Measurements from ENCODE around the gene ZSCAN12. TPM values are rescaled to one million over a fixed set of nuclear protein-coding genes. Genes with fewer than 3 reads are reported as not detected.

ZSCAN12 gene
- total RNA-seq, 4 donors from 2014 or later, result 1.2 to 6.2 (median 3.5) TPM

- H3K4me1 ChIP-seq, result no peaks in the 10 kb centered on the region
- H3K27me3 ChIP-seq, result no peaks in the 10 kb centered on the region
- no peaks in the 10 kb centered on the region for H3K9me3 ChIP-seq
- intact Hi-C loops (cut with DNase I; ENCODE audit: low total_unique reads) (no loop called here), in situ Hi-C loops (cut with MboI; ENCODE audit: low pct_ligation_motif_present in 1 of 4, low pct_unique_long_range_greater_than_20kb in 1 of 4, low sequenced_read_pairs in 3 of 4) (no loop called here)
- DNase-seq, result no peak
- peaks cover 0 to 30% (median 13%) of the 10 kb centered on the region in 4 donors for H3K36me3 ChIP-seq
- no peak overlapping the region for H3K4me3 ChIP-seq
- no peak overlapping the region for H3K27ac ChIP-seq
- TF ChIP-seq POLR2A (IDR thresholded peaks at IDR 0.05) (no peak), POLR2AphosphoS5 (IDR thresholded peaks at IDR 0.05) (no peak), EP300 (IDR thresholded peaks at IDR 0.05; ENCODE audit: low read depth) (no peak), CTCF (IDR thresholded peaks at IDR 0.05) (no peak)
- WGBS, 2 donors (ENCODE audit: low coverage in 1 of 2), result 90 to 96% methylated on average over 6 to 8 of the region's 8 CpGs
These were observed 8.9 kb downstream of the ZSCAN12 start for GRCh38 chr6:28390688-28391087.

DNA sequence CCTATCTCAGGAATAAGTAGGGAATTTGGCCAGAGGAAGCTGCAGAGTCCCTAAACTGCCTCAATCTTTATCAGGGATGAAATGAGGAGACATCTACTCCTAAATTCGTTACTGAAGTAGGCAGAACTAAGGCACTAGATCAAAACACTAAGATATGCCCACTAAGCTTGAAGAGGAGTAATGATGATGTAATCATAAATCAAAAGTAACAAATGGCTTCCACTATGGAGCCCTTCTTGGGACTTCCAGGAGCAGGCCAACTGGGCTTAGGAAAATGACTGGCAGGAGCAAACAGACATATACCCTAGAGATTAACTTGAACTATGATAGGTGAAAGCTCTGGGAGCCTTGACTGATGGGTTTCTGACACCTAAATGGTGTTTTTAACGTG lies 15.4 kb downstream of the ZSCAN12 start:
- Histone ChIP-seq H3K36me3 (peaks cover 0 to 18% (median 9%) of the 10 kb centered on the region in 4 donors), H3K9me3 (no peaks in the 10 kb centered on the region), H3K4me1 (peaks cover 0 to 15% (median 5%) of the 10 kb centered on the region in 4 donors), H3K27me3 (no peaks in the 10 kb centered on the region), H3K4me3 (no peak overlapping the region), H3K27ac (peak overlapping the region in 3 of 4 donors; percentile 78 to 88 (median 87))
- no peak for DNase-seq
- WGBS, 2 donors (ENCODE audit: low coverage in 1 of 2), result 57 to 78% methylated on average over 2 of the region's 2 CpGs
- no peak for TF ChIP-seq CTCF (IDR thresholded peaks at IDR 0.05)
- no peak for TF ChIP-seq EP300 (IDR thresholded peaks at IDR 0.05; ENCODE audit: low read depth)
- TF ChIP-seq POLR2AphosphoS5 (IDR thresholded peaks at IDR 0.05), result no peak
- no peak for TF ChIP-seq POLR2A (IDR thresholded peaks at IDR 0.05)
- in situ Hi-C loops (cut with MboI; ENCODE audit: low pct_ligation_motif_present in 1 of 4, low pct_unique_long_range_greater_than_20kb in 1 of 4, low sequenced_read_pairs in 3 of 4), result no loop called here
- intact Hi-C loops (cut with DNase I; ENCODE audit: low total_unique reads), result no loop called here

DNA sequence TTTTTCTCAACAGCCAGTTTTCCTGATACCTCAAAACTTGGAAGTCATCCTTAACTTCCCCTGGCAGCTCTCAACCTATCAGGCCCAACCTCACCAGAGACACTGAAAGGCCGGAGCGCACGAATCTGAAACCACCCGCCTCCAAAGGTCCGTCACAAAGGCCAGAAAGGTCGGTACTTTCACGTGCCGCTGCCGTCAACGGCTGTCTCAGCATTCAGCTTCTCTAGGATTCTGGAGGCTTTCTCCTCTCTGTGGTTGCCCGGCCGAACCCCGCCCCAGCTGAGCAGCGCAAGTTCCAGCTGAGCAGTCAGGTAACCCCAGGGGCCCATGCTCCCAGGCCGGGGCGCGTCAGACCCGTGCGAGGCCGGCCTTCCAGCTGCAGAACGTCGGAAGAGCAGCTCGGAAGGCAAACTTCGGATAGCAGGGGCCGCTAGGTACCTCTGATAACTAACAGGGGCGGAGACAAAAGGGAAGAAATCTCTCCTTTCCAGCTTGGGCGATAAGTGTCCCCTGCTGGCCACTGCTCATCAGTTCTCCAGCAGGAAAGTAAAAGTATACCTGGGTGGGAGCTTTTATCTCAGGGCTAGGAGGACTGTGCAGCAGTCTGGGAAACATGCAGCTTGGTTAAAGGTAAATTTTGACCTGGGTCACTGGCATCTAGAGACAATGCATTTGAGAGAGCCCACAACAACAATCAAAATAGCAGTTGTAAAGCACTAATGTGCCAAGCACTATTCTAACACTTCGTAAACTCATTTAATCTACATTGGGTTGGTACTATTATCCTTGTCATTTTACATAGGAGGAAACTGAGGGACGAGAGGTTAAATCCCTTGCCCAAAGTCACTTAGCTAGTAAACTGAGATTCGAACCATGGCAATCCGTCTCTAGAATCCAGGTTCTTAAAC lies 16.1 kb downstream of the ZSCAN12 start:
- TF ChIP-seq POLR2A (IDR thresholded peaks at IDR 0.05), result peak; percentile 50
- no peak for TF ChIP-seq EP300 (IDR thresholded peaks at IDR 0.05; ENCODE audit: low read depth)
- peak; percentile 26 to 73 (median 71) for TF ChIP-seq POLR2AphosphoS5 (IDR thresholded peaks at IDR 0.05)
- peak; percentile 39 to 81 (median 52) for TF ChIP-seq CTCF (IDR thresholded peaks at IDR 0.05)
- Histone ChIP-seq H3K4me1 (peaks cover 0 to 15% (median 5%) of the 10 kb centered on the region in 4 donors), H3K27me3 (no peaks in the 10 kb centered on the region), H3K9me3 (no peaks in the 10 kb centered on the region), H3K36me3 (peaks cover 0 to 18% (median 10%) of the 10 kb centered on the region in 4 donors), H3K27ac (peak overlapping the region; percentile 62 to 88 (median 82)), H3K4me3 (peak overlapping the region in 3 of 4 donors; percentile 37 to 65 (median 44))
- in situ Hi-C loops (cut with MboI; ENCODE audit: low pct_ligation_motif_present in 1 of 4, low pct_unique_long_range_greater_than_20kb in 1 of 4, low sequenced_read_pairs in 3 of 4), result no loop called here
- peak; percentile 92 for DNase-seq
- intact Hi-C loops (cut with DNase I; ENCODE audit: low total_unique reads), result no loop called here
- 32 to 39% methylated on average over 8 to 24 of the region's 31 CpGs for WGBS, 2 donors (ENCODE audit: low coverage in 1 of 2)

DNA sequence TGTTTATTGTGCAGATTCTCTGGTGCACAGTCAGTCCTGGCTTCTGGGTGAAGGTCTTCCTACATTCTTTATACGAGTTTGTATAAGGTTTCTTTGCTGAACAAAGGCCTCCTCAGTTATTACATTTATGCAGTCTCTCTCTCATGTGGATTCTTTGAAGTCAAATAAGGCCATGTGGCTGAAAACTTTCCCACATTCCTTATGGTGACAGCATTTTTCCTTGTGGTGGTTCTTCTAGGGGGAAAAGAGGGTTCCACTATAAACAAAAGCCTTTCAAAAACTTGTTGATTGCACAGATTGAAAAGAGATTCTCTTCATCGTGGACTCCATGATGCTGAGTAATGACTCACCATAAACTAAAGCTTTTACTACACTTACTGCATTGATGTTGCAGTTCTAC lies 19.2 kb downstream of the ZSCAN12 start:
- no peak for TF ChIP-seq POLR2A (IDR thresholded peaks at IDR 0.05)
- no peak for TF ChIP-seq CTCF (IDR thresholded peaks at IDR 0.05)
- TF ChIP-seq POLR2AphosphoS5 (IDR thresholded peaks at IDR 0.05), result no peak
- TF ChIP-seq EP300 (IDR thresholded peaks at IDR 0.05; ENCODE audit: low read depth), result no peak
- peaks cover 0 to 18% (median 10%) of the 10 kb centered on the region in 4 donors for H3K36me3 ChIP-seq
- intact Hi-C loops (cut with DNase I; ENCODE audit: low total_unique reads) (no loop called here), in situ Hi-C loops (cut with MboI; ENCODE audit: low pct_ligation_motif_present in 1 of 4, low pct_unique_long_range_greater_than_20kb in 1 of 4, low sequenced_read_pairs in 3 of 4) (no loop called here)
- H3K4me3 ChIP-seq, result no peak overlapping the region
- no peak for DNase-seq
- peaks cover 0 to 23% (median 5%) of the 10 kb centered on the region in 4 donors for H3K4me1 ChIP-seq
- H3K9me3 ChIP-seq, result no peaks in the 10 kb centered on the region
- no peak overlapping the region for H3K27ac ChIP-seq
- no peaks in the 10 kb centered on the region for H3K27me3 ChIP-seq
- 92 to 100% methylated on average over 1 to 2 of the region's 2 CpGs for WGBS, 2 donors (ENCODE audit: low coverage in 1 of 2)
